ENCODE data around the gene TRABD.

The TRABD gene

GRCh38 chr22:50242406-50242949, 56.8 kb downstream of the TRABD start:
- TF ChIP-seq CTCF (IDR thresholded peaks at IDR 0.05; ENCODE audit: low read depth, low read length) = no peak
- peak overlapping the region; percentile 93 for H3K4me3 ChIP-seq (ENCODE audit: low read depth, low read length)

- peak overlapping the region; percentile 93 for H3K4me3 ChIP-seq (ENCODE audit: low read depth, low read length)
- TF ChIP-seq CTCF (IDR thresholded peaks at IDR 0.05; ENCODE audit: low read depth, low read length) = no peak
Observed at GRCh38 chr22:50243685-50244419, 58.1 kb downstream of the TRABD start.

- TF ChIP-seq CTCF (IDR thresholded peaks at IDR 0.05; ENCODE audit: low read depth, low read length) = 0 out of 2 replicates have a peak, but pooled peaks have one; percentile 7
- H3K4me3 ChIP-seq (ENCODE audit: low read depth, low read length) = peak within 1 kb of the TSS; percentile 93
Observed at GRCh38 chr22:50244420-50245213, 58.9 kb downstream of the TRABD start, which contains the start of gene TUBGCP6. Gene TUBGCP6 (minus strand): TSS chr22:50245023. CDS start chr22:50244459, 564 bp downstream.

- peak overlapping the region; percentile 93 for H3K4me3 ChIP-seq (ENCODE audit: low read depth, low read length)
- no peak for TF ChIP-seq CTCF (IDR thresholded peaks at IDR 0.05; ENCODE audit: low read depth, low read length)
Observed at GRCh38 chr22:50245214-50246072, 59.7 kb downstream of the TRABD start.

GRCh38 chr22:50246242-50247175, 60.8 kb downstream of the TRABD start:
- TF ChIP-seq CTCF (IDR thresholded peaks at IDR 0.05; ENCODE audit: low read depth, low read length) = no peak
- no peak overlapping the region for H3K4me3 ChIP-seq (ENCODE audit: low read depth, low read length)

- TF ChIP-seq CTCF (IDR thresholded peaks at IDR 0.05; ENCODE audit: low read depth, low read length) = no peak
Observed at GRCh38 chr22:50247748-50248147, 62.0 kb downstream of the TRABD start.

More at GRCh38 chr22:50247748-50248147, 62.0 kb downstream of the TRABD start:
- H3K4me3 ChIP-seq (ENCODE audit: low read depth, low read length) = no peak overlapping the region

Measured in WI38 (cell line).